HCT116 (cell line): ENCODE results near the gene KLK12.

ENCODE experiments used
- CTCF ChIP-seq, 3 experiments: fragments of 200-600 bp in 1 of 3; sonication (generic) in 1 of 3; IDR thresholded peaks in 2 of 3; conservative IDR thresholded peaks in 1 of 3; 2 replicates each; pipeline ENCODE4 v1.5.1; 2012 to 2017; ENCODE audit warnings: low read depth in 2 of 3, low read length in 2 of 3, antibody characterized with exemption in 1 of 3, borderline replicate concordance in 1 of 3, control low read depth in 1 of 3, mild to moderate bottlenecking in 1 of 3, mixed read lengths in 1 of 3, mixed run types in 1 of 3, moderate library complexity in 1 of 3; ENCODE audit not compliant: insufficient read depth in 1 of 3
- ZNF274 ChIP-seq: fragments of 200-500 bp; sonication (Bioruptor generic); IDR thresholded peaks from 2 replicates; pipeline ENCODE4 v1.6.1; 2014; ENCODE audit warnings: mild to moderate bottlenecking, low read depth, low read length, inconsistent platforms

- TF ChIP-seq CTCF (IDR thresholded peaks at IDR 0.05 in 2 of 3, conservative IDR thresholded peaks at IDR 0.05 in 1 of 3; ENCODE audit: borderline replicate concordance in 1 of 3, insufficient read depth in 1 of 3, low read depth in 2 of 3, low read length in 2 of 3) (no peak), ZNF274 (no peak)
Measured at GRCh38 chr19:51014242-51014641, 20.6 kb downstream of the KLK12 start.
